Measurements from ENCODE around the gene WBP2NL. TPM values are rescaled to one million over a fixed set of nuclear protein-coding genes. Genes with fewer than 3 reads are reported as not detected.

Gene WBP2NL
- total RNA-seq, 1 donor from 2014 or later, result 0.26 TPM

- H3K4me3 ChIP-seq (ENCODE audit: low read depth, low read length), result no peak overlapping the region
- no peak for TF ChIP-seq CTCF (IDR thresholded peaks at IDR 0.05; ENCODE audit: insufficient read depth, low read length, severe bottlenecking)
- H3K27me3 ChIP-seq (ENCODE audit: control insufficient read depth, insufficient read depth, low read length), result no peaks in the 10 kb centered on the region
- DNase-seq (ENCODE audit: low read depth), result peak; percentile 68
- no peaks in the 10 kb centered on the region for H3K36me3 ChIP-seq (ENCODE audit: control insufficient read depth, insufficient read depth, low read length)
- no peak for FAIRE-seq
These were observed 23.7 kb downstream of the WBP2NL start for GRCh38 chr22:42022162-42022847.

- H3K27me3 ChIP-seq (ENCODE audit: control insufficient read depth, insufficient read depth, low read length), result no peaks in the 10 kb centered on the region
- no peak for TF ChIP-seq CTCF (IDR thresholded peaks at IDR 0.05; ENCODE audit: insufficient read depth, low read length, severe bottlenecking)
- DNase-seq (ENCODE audit: low read depth) (no peak), FAIRE-seq (no peak)
- no peak overlapping the region for H3K4me3 ChIP-seq (ENCODE audit: low read depth, low read length)
- H3K36me3 ChIP-seq (ENCODE audit: control insufficient read depth, insufficient read depth, low read length), result no peaks in the 10 kb centered on the region
These were observed 26.8 kb downstream of the WBP2NL start for GRCh38 chr22:42025421-42025820.

GRCh38 chr22:42026705-42027104, 28.1 kb downstream of the WBP2NL start:
- no peak for DNase-seq (ENCODE audit: low read depth)
- TF ChIP-seq CTCF (IDR thresholded peaks at IDR 0.05; ENCODE audit: insufficient read depth, low read length, severe bottlenecking), result no peak
- no peak for FAIRE-seq
- Histone ChIP-seq H3K4me3 (ENCODE audit: low read depth, low read length) (no peak overlapping the region), H3K27me3 (ENCODE audit: control insufficient read depth, insufficient read depth, low read length) (no peaks in the 10 kb centered on the region), H3K36me3 (ENCODE audit: control insufficient read depth, insufficient read depth, low read length) (no peaks in the 10 kb centered on the region)

GRCh38 chr22:42033263-42034181, 34.9 kb downstream of the WBP2NL start:
- Histone ChIP-seq H3K36me3 (ENCODE audit: control insufficient read depth, insufficient read depth, low read length) (no peaks in the 10 kb centered on the region), H3K4me3 (ENCODE audit: low read depth, low read length) (no peak overlapping the region), H3K27me3 (ENCODE audit: control insufficient read depth, insufficient read depth, low read length) (no peaks in the 10 kb centered on the region)
- DNase-seq (ENCODE audit: low read depth) (no peak), FAIRE-seq (peak; percentile 79)
- TF ChIP-seq CTCF (IDR thresholded peaks at IDR 0.05; ENCODE audit: insufficient read depth, low read length, severe bottlenecking), result no peak

GRCh38 chr22:42035256-42035655, 36.7 kb downstream of the WBP2NL start:
- Histone ChIP-seq H3K36me3 (ENCODE audit: control insufficient read depth, insufficient read depth, low read length) (no peaks in the 10 kb centered on the region), H3K27me3 (ENCODE audit: control insufficient read depth, insufficient read depth, low read length) (no peaks in the 10 kb centered on the region), H3K4me3 (ENCODE audit: low read depth, low read length) (no peak overlapping the region)
- no peak for TF ChIP-seq CTCF (IDR thresholded peaks at IDR 0.05; ENCODE audit: insufficient read depth, low read length, severe bottlenecking)
- DNase-seq (ENCODE audit: low read depth) (no peak), FAIRE-seq (no peak)

Measured in bronchial epithelial cell (primary cell).